HepG2 (cell line): ENCODE data around the gene OR13D1. TPM values are rescaled to one million over a fixed set of nuclear protein-coding genes. Genes with fewer than 3 reads are reported as not detected.

Experiments used
- ATAC-seq: fragments of 200-7000 bp; cut with Tn5 transposase; 3 replicates; pipeline ENCODE4 v1.9.1; 2020; ENCODE audit warnings: mild to moderate bottlenecking, moderate library complexity
- BruUV-seq: library from RNA; stranded (reverse); fragments of 400-500 nt; replicated peaks from 2 replicates; lab custom pipeline; 2021; lab: Mats Ljungman, UMichigan
- CTCF ChIA-PET: fragments of 300-600 bp; formaldehyde crosslinking; extraction: SDS; loops from one replicate; lab custom pipeline; 2021; ENCODE audit warnings: low total read pairs, inconsistent platforms, low intra/inter-chr PET ratio; lab: Yijun Ruan, JAX
- POLR2A ChIA-PET: fragments of 350-600 bp; sonication (Branson Sonifier 250); formaldehyde crosslinking; loops from one replicate; lab custom pipeline; 2020; ENCODE audit warnings: antibody characterized with exemption, inconsistent platforms; lab: Yijun Ruan, JAX
- DNase-seq: peaks from one replicate; pipeline ENCODE4 v3.0.0-alpha.2; 2015; ENCODE audit warnings: low spot score
- FAIRE-seq: peaks from 3 replicates; lab custom pipeline; 2011; peaks lifted over from hg19 to GRCh38; lab: Jason Lieb, UNC
- H2AFZ ChIP-seq: one replicate; pipeline ENCODE4 v1.6.1; 2011; ENCODE audit warnings: low read length, inconsistent platforms
- H3K27ac ChIP-seq: fragments of 300-600 bp; 3 replicates; pipeline ENCODE4 v1.8.0; 2011; ENCODE audit warnings: mixed run types, mild to moderate bottlenecking, mixed read lengths, low read length, inconsistent platforms; ENCODE audit not compliant: insufficient read depth; ENCODE audit errors: extremely low read length
- H3K27me3 ChIP-seq, 2 experiments: fragments of 200-600 bp in 1 of 2; 2 replicates in 1 of 2; 3 replicates in 1 of 2; pipeline versions ENCODE4 v1.6.0 to v1.8.0; 2011; ENCODE audit warnings: low read length in 2 of 2, mild to moderate bottlenecking in 2 of 2, moderate library complexity in 2 of 2, inconsistent platforms in 1 of 2; ENCODE audit not compliant: insufficient read depth in 2 of 2, control insufficient read depth in 1 of 2
- H3K36me3 ChIP-seq, 2 experiments: fragments of 200-600 bp in 1 of 2; replicated peaks in 1 of 2; 2 replicates in 1 of 2; 3 replicates in 1 of 2; pipeline versions ENCODE4 v1.5.1 to v1.8.0; 2011; ENCODE audit warnings: low read length in 2 of 2, inconsistent platforms in 1 of 2; ENCODE audit not compliant: insufficient read depth in 2 of 2, control insufficient read depth in 1 of 2
- H3K4me1 ChIP-seq: 2 replicates; pipeline ENCODE4 v1.5.1; 2012; ENCODE audit warnings: low read length, inconsistent platforms; ENCODE audit not compliant: insufficient read depth
- H3K4me2 ChIP-seq: 2 replicates; pipeline ENCODE4 v1.6.0; 2011; ENCODE audit warnings: low read depth, low read length, inconsistent platforms
- H3K4me3 ChIP-seq, 3 experiments: fragments of 200-600 bp in 1 of 3; sonication (generic), shearing (Covaris generic) in 1 of 3; replicated peaks in 1 of 3; 2 replicates each; pipeline ENCODE4 v1.5.1; 2011 to 2016; ENCODE audit warnings: low read length in 3 of 3, inconsistent platforms in 2 of 3, low read depth in 2 of 3, mild to moderate bottlenecking in 2 of 3, control low read depth in 1 of 3, mixed read lengths in 1 of 3; ENCODE audit not compliant: insufficient read depth in 1 of 3
- H3K79me2 ChIP-seq: one replicate; pipeline ENCODE4 v1.6.1; 2011; ENCODE audit warnings: low read length, inconsistent platforms; ENCODE audit not compliant: insufficient read depth
- H3K9ac ChIP-seq: 2 replicates; pipeline ENCODE4 v1.6.0; 2011; ENCODE audit warnings: mild to moderate bottlenecking, low read depth, low read length, inconsistent platforms; ENCODE audit not compliant: insufficient read depth
- H3K9me3 ChIP-seq: 2 replicates; pipeline ENCODE4 v1.5.1; 2012; ENCODE audit warnings: mild to moderate bottlenecking, low read length
- H4K20me1 ChIP-seq: 2 replicates; pipeline ENCODE4 v1.6.0; 2011; ENCODE audit warnings: inconsistent platforms, mild to moderate bottlenecking, low read length, moderate library complexity; ENCODE audit not compliant: insufficient read depth
- CHD2 ChIP-seq: IDR thresholded peaks from 2 replicates; pipeline ENCODE4 v1.6.1; 2011; ENCODE audit warnings: low read depth, low read length, improper control_type of control experiment
- FOXJ3 ChIP-seq: sonication (generic); formaldehyde crosslinking; IDR thresholded peaks from 2 replicates; pipeline ENCODE4 v1.4.0; 2020; ENCODE audit warnings: missing genetic modification reagents, mild to moderate bottlenecking, borderline replicate concordance
- RFX3 ChIP-seq: IDR thresholded peaks from 2 replicates; pipeline ENCODE4 v1.6.1; 2016; ENCODE audit warnings: missing biosample characterization, missing genetic modification reagents
- TAF1 ChIP-seq: sonication (generic); formaldehyde crosslinking; IDR thresholded peaks from 2 replicates; pipeline ENCODE4 v1.4.0; 2020; ENCODE audit warnings: missing genetic modification reagents
- TSC22D2 ChIP-seq: sonication (generic); formaldehyde crosslinking; IDR thresholded peaks from 2 replicates; pipeline ENCODE4 v1.5.1; 2020; ENCODE audit warnings: missing genetic modification reagents, mild to moderate bottlenecking, borderline replicate concordance
- WIZ ChIP-seq: sonication (generic); formaldehyde crosslinking; IDR thresholded peaks from 2 replicates; pipeline ENCODE4 v1.5.1; 2020; ENCODE audit warnings: mild to moderate bottlenecking, missing genetic modification reagents
- ZNF207 ChIP-seq: fragments of 450-650 bp; IDR thresholded peaks from 2 replicates; pipeline ENCODE4 v1.6.1; 2016; ENCODE audit warnings: antibody characterized with exemption, borderline replicate concordance
- WGBS: methylation state at CpG from one replicate; pipeline ENCODE4 v1.1.6; 2017; ENCODE audit warnings: low lambda C conversion rate; 5-methylcytosine and 5-hydroxymethylcytosine counted together
- in situ Hi-C: cut with HindIII; loops from 2 replicates; pipeline ENCODE4 v1.10.0; 2017; ENCODE audit warnings: low pct_unique_long_range_greater_than_20kb; ENCODE audit not compliant: extremely low pct_ligation_motif_present
- intact Hi-C: fragments of 100-400 bp; cut with micrococcal nuclease; formaldehyde crosslinking; loops from one replicate; pipeline ENCODE4 v1.10.0; 2022; ENCODE audit not compliant: unreplicated experiment
- polyA plus RNA-seq, 8 experiments: library from polyadenylated mRNA; depleted of rRNA in 3 of 8; stranded (reverse) in 7 of 8; unstranded in 1 of 8; fragments of >200 nt; fragmentation: Illumina TruSeq in 4 of 8; extraction: Trizol in 4 of 8; gene quantifications; 2 replicates each; pipeline versions ENCODE4 v1.2.1 to v1.2.3, GENCODE V29; 2011 to 2016; ENCODE audit warnings: low read depth in 4 of 8, missing spikeins in 1 of 8, mixed read lengths in 1 of 8; ENCODE audit not compliant: insufficient read depth in 1 of 8
- total RNA-seq, 5 experiments: library from RNA; depleted of rRNA; stranded (reverse); fragments of >200 nt; fragmentation: Illumina TruSeq; extraction: Trizol; gene quantifications; 2 replicates each; pipeline ENCODE4 v1.2.3, GENCODE V29; 2016; ENCODE audit warnings: low read depth in 1 of 5
- TF ChIP-seq, protein P1 (sequence below): sonication (generic); formaldehyde crosslinking; IDR thresholded peaks from 2 replicates; pipeline ENCODE4 v1.4.0; 2020; ENCODE audit warnings: mild to moderate bottlenecking, missing genetic modification reagents
- TF ChIP-seq, protein P2 (sequence below), 2 experiments: sonication (generic) in 1 of 2; formaldehyde crosslinking in 1 of 2; IDR thresholded peaks; 2 replicates each; pipeline versions ENCODE4 v1.4.0 to v1.6.1; 2018 to 2020; ENCODE audit warnings: missing genetic modification reagents in 2 of 2, borderline replicate concordance in 1 of 2, low read depth in 1 of 2, mild to moderate bottlenecking in 1 of 2, missing biosample characterization in 1 of 2
- TF ChIP-seq, protein P3 (sequence below): sonication (generic); formaldehyde crosslinking; IDR thresholded peaks from 2 replicates; pipeline ENCODE4 v1.8.0; 2023; ENCODE audit warnings: mild to moderate bottlenecking, missing genetic modification reagents
- TF ChIP-seq, protein P4 (sequence below): conservative IDR thresholded peaks from 2 replicates; pipeline ENCODE4 v1.6.1; 2018; ENCODE audit warnings: missing genetic modification reagents

The OR13D1 gene
- total and polyA plus RNA-seq, 2 of the 13 experiments (the other 11 are each of a cell fraction or from before 2014, with no cell fraction given), result not detected

DNA sequence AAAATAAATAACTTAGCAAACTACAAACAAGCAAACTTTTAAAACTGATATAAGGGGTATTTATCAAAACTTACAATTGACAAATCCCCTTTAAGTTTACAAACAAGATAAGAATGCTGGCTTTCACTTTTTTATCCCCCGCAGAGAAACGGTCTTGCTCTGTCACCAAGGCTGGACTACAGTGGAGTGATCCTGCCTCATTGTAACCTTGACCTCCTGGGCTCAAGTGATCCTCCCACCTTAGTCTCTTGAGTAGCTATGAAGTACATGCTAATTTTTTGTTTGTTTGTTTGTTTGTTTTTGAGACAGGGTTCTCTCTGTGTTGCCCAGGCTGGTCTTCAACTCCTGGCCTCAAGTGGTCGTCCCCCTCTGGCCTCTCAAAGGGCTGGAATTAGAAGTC lies 44.1 kb downstream of the OR13D1 start (continued):
- TF ChIP-seq, protein P1, sequence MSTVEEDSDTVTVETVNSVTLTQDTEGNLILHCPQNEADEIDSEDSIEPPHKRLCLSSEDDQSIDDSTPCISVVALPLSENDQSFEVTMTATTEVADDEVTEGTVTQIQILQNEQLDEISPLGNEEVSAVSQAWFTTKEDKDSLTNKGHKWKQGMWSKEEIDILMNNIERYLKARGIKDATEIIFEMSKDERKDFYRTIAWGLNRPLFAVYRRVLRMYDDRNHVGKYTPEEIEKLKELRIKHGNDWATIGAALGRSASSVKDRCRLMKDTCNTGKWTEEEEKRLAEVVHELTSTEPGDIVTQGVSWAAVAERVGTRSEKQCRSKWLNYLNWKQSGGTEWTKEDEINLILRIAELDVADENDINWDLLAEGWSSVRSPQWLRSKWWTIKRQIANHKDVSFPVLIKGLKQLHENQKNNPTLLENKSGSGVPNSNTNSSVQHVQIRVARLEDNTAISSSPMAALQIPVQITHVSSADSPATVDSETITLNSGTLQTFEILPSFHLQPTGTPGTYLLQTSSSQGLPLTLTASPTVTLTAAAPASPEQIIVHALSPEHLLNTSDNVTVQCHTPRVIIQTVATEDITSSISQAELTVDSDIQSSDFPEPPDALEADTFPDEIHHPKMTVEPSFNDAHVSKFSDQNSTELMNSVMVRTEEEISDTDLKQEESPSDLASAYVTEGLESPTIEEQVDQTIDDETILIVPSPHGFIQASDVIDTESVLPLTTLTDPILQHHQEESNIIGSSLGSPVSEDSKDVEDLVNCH (CRISPR knock-in tag), result no peak

DNA sequence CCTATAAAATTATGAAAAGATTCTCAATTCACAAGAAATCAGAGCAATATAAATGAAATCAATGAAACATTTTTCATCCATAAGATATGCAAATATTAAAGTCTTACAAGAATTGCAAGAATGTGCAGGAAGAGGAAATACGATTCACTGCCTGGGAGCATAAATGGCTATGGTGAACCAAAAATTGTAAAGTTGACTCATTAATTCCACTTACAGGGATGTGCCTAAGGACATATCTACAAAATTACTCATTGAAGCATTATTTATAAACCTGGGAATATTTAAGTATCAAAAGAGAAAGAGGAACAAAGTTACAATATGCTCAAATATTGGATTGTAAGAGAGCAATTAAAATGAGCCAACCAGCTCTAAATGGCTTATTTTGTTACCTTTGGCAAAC lies 46.3 kb downstream of the OR13D1 start:
- Histone ChIP-seq H3K4me1 (no peaks in the 10 kb centered on the region; the same call in 1 of the 2 replicates), H4K20me1 (no peaks in the 10 kb centered on the region), H3K4me3 (no peak overlapping the region), H3K27me3 (no peaks in the 10 kb centered on the region), H3K79me2 (no peaks in the 10 kb centered on the region), H3K9me3 (no peaks in the 10 kb centered on the region), H2AFZ (no peak overlapping the region), H3K9ac (no peak overlapping the region), H3K27ac (no peak overlapping the region), H3K36me3 (no peaks in the 10 kb centered on the region), H3K4me2 (no peak overlapping the region)
- intact Hi-C loops, result loop anchor here (5.0 kb wide), 1 partner anchor 953 kb away; no protein-coding TSS in a partner anchor
- in situ Hi-C loops, result no loop called here
- FAIRE-seq (no peak), DNase-seq (no peak), ATAC-seq (no peak)
- WGBS, result 3% methylated on average over 1 of the region's 1 CpG
- ChIA-PET CTCF (no interaction called here), POLR2A (no interaction called here)
- no TSS peak for BruUV-seq
- TF ChIP-seq WIZ (CRISPR knock-in tag), result no peak
- TF ChIP-seq FOXJ3 (CRISPR knock-in tag), result no peak
- no peak for TF ChIP-seq ZNF207
- no peak for TF ChIP-seq RFX3 (CRISPR knock-in tag)
- TF ChIP-seq, protein P2, sequence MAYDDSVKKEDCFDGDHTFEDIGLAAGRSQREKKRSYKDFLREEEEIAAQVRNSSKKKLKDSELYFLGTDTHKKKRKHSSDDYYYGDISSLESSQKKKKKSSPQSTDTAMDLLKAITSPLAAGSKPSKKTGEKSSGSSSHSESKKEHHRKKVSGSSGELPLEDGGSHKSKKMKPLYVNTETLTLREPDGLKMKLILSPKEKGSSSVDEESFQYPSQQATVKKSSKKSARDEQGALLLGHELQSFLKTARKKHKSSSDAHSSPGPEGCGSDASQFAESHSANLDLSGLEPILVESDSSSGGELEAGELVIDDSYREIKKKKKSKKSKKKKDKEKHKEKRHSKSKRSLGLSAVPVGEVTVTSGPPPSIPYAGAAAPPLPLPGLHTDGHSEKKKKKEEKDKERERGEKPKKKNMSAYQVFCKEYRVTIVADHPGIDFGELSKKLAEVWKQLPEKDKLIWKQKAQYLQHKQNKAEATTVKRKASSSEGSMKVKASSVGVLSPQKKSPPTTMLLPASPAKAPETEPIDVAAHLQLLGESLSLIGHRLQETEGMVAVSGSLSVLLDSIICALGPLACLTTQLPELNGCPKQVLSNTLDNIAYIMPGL (CRISPR knock-in tag; IDR thresholded peaks at IDR 0.05; ENCODE audit: borderline replicate concordance in 1 of 2, low read depth in 1 of 2), result no peak
- TF ChIP-seq, protein P3, sequence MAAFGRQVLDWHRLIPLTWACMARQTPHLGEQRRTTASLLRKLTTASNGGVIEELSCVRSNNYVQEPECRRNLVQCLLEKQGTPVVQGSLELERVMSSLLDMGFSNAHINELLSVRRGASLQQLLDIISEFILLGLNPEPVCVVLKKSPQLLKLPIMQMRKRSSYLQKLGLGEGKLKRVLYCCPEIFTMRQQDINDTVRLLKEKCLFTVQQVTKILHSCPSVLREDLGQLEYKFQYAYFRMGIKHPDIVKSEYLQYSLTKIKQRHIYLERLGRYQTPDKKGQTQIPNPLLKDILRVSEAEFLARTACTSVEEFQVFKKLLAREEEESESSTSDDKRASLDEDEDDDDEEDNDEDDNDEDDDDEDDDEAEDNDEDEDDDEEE (CRISPR knock-in tag), result no peak
- no peak for TF ChIP-seq TAF1
- no peak for TF ChIP-seq TSC22D2 (CRISPR knock-in tag)
- TF ChIP-seq CHD2, result no peak
- TF ChIP-seq, protein P4, sequence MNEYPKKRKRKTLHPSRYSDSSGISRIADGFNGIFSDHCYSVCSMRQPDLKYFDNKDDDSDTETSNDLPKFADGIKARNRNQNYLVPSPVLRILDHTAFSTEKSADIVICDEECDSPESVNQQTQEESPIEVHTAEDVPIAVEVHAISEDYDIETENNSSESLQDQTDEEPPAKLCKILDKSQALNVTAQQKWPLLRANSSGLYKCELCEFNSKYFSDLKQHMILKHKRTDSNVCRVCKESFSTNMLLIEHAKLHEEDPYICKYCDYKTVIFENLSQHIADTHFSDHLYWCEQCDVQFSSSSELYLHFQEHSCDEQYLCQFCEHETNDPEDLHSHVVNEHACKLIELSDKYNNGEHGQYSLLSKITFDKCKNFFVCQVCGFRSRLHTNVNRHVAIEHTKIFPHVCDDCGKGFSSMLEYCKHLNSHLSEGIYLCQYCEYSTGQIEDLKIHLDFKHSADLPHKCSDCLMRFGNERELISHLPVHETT (CRISPR knock-in tag), result no peak
